Activated effector memory CD4-positive, alpha-beta T cell treated with anti-CD3 and anti-CD28 coated beads, Interleukin-2, amount 50 U/mL, for 16 hours (primary cell): Measurements from ENCODE around the gene CEACAM16.

Experiments
- DNase-seq: peaks from one replicate; pipeline ENCODE4 v3.0.0-alpha.2; 2020

CEACAM16 gene

DNA sequence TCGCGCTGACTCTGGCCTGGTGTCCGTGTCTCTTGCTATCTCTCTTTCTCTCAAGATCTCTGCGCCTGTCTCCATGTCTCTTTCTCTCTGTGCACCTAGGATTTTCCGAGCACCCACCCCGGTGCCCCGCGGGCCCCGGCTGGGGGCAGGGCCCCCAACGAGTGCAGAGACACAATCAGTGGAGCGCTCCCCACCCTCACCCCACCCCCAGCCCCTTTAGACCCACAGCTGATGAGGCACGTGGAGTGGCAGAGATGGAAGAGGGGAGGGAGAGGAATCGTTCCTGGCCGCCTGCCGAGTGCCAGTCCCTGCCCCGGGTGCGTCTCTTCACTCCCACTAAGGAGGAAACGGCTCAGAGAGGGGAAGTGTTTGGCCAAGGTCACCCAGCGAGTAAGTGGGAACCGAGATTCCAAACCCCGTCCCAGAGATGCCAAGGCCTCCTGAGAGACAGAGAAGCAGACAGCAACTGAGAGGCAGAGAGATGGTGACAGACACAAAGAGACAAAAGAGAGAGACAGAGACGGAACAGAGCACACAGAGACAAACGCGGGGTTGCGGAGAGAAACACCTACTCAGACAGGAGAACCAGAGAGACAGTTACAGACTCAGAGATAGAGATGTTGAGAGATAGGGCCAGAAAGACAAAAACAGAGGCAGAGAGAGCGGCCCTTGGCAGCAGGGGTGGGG is 48.9 kb downstream of the CEACAM16 start:
- peak; percentile 76 for DNase-seq

GRCh38 chr19:44748426-44749254 is 49.7 kb downstream of the CEACAM16 start, which contains the start of gene BCL3:
Gene BCL3, plus strand, starts transcription at chr19:44748708. Its CDS starts 83 bp downstream, at chr19:44748791.
- peak; percentile 90 for DNase-seq

DNA sequence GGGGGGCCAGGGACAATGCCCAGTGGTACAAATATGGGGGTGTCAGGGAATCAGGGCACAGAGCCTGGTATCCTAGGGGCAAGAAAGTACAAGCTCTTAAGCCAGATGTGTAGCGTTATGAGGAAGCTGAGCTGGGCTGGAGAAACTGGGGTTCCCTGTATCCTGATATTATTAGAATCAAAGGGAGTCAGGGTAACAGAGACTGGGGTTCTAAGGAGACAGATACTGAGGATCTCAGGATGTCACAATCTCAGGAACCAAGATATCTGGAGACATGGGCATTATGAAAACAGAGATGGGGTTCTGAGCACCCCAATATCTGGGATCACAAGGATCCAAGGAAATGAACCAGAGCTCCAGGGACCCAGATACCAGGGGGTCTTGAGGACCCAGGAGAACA is 50.3 kb downstream of the CEACAM16 start:
- no peak for DNase-seq

DNA sequence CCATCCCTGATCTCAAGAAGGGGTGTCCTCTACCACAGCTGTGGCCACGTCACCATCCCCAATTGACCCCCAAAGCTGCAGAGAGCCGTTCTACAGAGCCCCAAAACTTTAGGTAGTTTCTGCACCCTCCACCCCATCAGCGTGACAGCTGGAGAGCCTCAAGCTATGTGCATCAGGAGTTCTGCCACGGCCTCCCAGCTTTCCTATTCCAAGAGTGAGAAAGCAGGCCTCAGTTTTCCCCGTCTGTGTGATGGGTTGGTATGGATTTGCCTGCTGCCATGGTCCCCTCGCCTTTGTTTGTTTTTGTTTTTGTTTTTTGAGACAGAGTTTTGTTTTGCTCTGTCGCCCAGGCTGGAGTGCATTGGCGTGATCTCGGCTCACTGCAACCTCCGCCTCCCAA is 51.0 kb downstream of the CEACAM16 start:
- no peak for DNase-seq

DNA sequence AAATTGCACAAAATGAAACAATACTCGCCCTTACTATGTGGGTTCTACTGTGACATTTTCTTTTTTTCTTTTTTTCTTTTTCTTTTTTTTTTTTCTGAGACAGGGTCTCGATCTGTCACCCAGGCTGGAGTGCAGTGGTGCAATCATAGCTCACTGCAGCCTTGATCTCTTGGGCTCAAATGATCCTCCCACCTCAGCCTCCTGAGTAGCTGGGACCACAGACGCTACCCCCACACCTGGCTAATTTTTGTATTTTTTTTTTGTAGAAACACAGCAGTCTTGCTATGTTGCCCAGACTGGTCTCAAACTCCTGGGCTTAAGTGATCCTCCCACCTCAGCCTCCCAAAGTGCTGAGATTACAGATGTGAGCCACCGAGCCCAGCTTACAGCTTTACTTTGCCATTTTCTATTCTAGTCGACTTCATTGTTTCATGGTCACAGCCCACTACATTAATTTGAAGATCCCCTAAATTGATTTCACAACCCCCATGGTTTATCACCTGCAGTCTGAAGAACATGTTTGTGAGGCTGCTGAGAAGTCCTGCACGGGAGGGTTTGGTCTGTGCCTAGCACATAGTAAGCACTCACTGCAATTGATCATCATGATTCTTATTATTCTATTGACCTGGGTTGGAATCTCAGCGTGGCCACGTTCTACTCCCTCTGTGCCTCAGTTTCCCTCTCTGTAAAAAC is 53.3 kb downstream of the CEACAM16 start:
- no peak for DNase-seq

DNA sequence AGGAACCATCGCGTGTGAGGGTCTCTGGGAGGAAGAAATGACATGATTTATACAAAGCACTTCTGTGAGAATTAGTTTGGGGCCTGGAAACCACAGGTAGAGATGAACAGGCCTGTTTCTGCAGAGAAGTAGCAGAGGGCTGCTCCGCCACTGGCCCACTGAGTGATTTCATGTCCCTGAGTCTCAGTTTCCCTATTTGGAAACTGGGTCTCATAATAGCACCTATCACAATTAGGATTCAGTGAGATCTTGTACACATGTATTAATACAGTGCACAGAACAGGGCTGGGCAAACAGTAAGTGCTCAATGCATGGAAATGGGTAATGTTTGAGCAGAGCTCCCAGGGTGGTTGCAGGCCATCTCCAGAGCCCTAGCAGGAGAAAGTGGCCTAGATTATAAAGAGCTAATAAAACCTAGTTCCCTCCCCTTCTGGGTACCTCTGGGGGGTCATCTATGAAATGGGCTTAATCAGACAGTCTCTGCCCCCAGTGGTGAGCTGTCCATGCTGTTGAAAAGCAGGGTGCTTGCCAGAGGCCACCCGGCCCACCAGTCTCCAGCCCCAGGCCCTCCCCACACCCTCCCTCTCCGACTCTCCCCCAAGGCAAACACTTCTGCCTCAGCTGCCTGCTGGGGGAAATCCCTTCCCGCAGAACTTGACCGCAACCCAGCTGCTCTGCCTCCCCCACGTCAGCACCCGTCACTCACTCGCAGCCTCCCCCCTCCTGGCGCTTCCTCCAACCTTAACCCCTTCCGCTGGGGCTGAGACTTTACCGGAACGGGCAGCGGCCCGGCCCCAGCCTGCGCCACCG is 54.1 kb downstream of the CEACAM16 start:
- DNase-seq = peak; percentile 98

DNA sequence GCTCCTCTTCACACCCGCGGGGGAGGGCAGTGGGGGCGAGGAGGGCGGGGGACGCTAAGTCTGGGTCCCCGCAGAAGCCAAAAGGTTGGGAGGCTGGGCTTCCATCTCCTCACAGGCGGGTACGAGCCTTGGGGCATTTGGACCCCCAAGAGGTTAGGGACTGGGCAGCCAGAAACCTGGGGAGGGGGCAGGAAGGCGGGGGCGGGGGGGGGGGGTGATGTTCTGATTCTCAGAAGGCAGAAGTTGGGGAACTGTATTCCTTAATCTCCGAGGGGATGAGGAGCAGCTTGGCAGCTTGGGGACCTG is 54.6 kb downstream of the CEACAM16 start:
- DNase-seq = no peak

DNA sequence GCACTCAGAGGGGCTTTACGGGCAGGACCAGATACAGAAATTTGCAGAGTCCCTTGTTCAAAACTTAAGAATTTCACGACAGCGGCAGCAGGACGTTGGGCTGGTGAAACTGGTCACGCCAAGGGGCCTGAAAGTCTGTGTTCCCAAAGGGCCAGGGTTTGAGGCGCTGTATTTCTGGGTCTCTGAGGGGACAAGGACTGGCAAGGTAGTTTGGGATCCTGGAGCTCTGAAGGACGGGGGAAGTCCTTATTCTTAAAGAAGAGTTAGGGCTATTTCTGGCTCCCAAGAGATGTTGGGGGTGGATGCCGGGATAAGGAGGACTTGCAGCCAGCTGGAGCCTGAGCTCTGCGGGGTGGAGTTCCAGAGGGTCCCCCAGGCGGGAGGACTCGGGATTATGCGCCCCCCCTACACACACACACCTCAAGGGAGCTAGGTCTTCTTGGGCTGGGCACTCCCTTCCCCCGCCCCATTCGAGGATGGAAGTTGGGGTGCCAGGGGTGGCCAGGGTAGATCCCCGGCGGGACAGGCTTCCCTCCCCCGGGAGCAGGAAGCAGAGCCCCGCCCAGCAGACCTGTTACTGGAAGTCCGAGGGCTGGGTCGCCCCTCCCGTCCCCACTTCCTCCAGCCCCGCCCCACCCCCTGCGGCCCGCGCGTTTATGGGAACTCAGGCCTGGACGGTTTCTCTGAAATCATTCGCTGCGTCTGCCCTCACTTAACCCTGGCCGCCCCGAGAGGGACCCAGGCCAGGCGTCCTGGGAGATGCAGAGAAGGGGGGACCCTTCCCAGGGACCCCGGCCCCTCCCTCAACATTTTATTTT is 55.2 kb downstream of the CEACAM16 start:
- peak; percentile 89 for DNase-seq

DNA sequence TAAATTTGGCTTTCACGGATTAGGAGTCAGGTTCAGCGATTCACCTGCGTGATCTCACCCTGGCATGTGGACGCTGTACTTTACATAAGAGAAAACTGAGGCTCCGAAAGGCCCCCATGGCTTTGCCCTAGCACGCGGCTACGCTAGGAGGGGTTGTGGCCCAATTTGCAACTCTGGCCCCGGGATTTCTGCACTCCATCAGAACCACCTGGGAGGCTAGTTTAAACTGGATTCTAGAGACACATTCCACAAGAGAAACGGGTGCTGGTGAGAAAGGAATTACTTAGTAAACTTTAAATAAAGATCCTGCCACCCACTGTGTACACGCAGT is 55.8 kb downstream of the CEACAM16 start:
- DNase-seq = no peak

DNA sequence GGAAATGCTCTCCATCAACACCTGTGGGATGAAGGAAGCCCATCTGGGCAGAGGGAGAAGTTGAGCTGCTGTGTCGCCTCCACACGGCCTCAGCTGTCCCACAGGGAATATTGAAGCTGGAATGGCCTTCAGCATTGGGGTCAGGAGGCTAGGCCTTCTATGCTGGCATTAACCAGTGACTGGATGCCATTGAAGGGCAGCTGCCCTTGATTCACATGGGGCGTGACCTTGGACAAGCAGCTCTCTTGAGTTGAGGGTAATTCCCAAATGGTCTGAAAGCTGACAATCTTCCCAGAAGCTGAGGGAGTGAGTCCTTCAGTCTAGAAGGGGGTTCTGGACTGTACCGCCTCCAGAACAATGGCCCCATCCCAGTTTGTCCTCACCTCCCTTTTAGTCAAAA is 56.3 kb downstream of the CEACAM16 start:
- DNase-seq = no peak

DNA sequence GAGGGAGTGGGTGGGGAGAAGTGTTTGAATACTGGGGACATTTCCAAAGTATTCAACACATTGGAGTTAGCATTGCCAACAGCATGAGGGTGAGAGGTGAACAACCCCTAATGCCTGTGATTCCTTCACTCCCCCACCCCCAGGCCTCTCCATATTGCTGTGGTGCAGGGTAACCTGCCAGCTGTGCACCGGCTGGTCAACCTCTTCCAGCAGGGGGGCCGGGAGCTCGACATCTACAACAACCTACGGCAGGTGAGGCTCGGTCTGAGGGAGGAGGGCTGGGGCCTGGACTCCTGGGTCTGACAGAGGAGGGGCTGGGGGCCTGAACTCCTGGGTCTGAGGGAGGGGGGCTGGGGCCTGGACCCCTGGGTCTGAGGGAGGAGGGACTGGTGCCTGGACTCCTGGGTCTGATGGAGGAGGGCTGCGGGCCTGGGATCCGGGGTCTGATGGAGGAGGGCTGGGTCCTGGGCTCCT is 57.2 kb downstream of the CEACAM16 start:
- DNase-seq = no peak

GRCh38 chr19:44757057-44757734 is 58.2 kb downstream of the CEACAM16 start:
- no peak for DNase-seq

DNA sequence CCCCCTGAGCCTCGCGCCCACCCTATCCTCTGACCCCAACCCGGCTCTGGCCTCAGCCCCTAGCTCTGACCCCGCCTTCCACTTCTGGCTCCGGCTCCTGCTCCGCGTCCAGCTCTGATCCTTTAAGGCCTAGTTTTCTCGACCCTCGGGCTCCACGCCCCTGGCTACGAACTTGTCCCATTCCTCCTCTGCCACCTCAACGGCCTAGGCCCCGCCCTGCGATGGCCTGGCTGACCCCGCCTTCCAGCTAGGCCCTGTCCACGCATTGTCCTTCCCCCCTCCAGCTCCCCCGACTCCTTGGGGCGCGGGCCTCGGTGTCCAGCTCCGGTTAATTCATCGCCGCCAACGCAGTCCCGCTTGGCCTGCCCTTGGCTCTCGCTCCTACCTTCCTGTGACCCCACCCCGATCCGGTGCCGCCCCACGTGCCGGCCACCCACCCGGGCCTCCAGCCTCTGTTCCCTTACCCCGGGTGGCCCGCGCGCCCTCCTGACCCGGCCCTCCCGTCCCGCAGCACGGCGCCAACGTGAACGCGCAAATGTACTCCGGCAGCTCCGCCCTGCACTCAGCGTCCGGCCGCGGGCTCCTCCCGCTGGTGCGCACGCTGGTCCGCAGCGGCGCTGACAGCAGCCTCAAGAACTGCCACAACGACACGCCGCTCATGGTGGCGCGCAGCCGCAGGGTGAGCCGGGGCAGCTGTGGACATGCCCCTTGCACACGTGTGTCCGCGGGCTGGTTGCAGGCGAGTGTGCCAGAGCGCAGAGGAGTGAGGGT is 59.0 kb downstream of the CEACAM16 start:
- no peak for DNase-seq

DNA sequence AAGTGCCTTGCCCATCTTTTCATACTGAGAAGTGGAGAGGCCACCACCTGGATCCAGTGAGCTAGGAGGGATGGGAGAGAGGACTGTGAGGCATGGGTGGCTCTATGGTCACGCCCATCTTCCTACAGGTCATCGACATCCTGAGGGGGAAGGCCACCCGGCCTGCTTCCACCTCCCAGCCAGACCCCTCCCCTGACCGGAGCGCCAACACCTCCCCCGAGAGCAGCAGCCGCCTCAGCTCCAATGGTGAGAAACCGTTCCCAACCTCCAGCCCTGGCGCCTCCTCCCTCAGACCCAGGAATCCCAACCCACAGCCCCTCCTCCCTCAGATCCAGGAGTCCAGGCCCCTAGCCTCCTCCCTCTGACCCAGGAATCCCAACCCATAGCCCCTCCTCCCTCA is 59.6 kb downstream of the CEACAM16 start:
- no peak for DNase-seq

DNA sequence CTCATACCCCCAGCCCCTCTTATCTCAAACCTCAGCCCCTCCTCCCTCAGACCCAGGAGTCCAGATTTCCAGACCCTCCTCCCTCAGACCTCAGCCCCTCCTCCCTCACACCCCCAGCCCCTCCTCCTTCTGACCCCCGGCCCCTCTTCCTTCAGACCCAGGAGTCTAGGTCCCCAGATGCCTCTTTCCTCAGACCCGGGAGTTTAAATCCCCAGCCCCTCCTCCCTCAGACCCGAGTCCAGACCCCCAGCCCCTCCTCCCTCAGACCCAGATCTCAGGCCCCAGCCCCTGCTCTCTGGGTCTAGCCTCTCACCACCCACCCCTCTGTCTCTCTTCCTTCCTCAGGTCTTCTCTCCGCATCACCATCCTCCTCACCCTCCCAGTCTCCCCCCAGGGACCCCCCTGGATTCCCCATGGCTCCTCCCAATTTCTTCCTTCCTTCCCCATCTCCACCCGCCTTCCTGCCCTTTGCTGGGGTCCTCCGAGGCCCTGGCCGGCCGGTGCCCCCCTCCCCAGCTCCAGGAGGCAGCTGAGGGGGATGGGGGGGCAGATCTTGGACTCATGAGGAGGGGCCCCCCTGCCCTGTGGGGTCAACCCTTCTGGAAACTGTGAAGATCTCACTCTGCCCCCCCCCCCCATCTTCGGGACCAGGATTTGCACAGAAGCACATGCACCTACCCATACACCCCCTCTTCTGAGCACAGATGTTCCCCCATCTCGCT is 60.3 kb downstream of the CEACAM16 start:
- no peak for DNase-seq
